Activated T-helper 1 cell treated with Interleukin-2 at 50 U/mL for 16 hours (primary cell): ENCODE data around the gene MYO5B.
A peak's percentile ranks its signal among the peaks of the same experiment; 100 is the strongest.
"Not testable (repeated sequence)": the region's sequence is repeated elsewhere in the genome, so short reads cannot be mapped to it uniquely, and the experiment has no call there.

ENCODE experiments used
- DNase-seq: peaks from one replicate; pipeline ENCODE4 v3.0.0-alpha.2; 2020; ENCODE audit warnings: low read depth

Gene MYO5B

DNA sequence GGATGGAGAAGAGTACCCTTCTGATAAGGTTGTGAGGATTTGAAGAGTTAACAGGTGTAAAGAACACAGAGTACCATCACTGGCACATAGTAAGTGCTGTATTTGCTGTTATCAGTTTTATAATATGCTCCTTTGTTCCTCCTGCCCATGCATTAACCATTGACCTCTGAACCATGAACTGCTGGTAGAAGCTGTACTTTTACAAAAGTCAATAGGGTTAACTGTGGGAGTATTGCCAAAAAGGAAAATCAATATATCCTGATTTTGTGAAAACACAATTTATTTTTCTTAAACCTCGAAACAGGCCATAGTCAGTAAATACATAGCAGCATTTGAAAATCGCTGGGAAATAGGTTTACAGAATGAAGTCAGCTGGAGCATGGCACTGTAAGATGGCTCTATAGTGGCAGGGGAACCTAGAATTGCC, 362.7 kb downstream of the MYO5B start:
- no peak for DNase-seq

DNA sequence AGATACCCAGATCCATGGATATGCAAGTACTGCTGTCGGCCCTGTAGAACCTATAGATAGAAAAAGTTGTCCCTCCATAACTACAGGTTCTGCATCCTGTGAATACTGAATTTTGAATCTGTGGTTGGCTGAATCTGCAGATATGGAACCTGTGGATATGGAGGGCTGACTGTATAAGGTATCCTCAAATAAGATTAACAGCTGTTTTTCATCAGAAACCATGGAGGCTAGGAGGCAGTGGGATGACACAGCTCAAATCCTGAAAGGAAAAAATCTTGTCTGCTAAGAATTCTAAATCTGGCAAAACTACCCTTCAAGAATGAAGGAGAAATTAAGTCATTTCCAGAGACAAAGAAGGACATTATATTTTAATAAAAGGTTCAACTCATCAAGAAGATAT, 367.0 kb downstream of the MYO5B start:
- DNase-seq, result no peak

DNA sequence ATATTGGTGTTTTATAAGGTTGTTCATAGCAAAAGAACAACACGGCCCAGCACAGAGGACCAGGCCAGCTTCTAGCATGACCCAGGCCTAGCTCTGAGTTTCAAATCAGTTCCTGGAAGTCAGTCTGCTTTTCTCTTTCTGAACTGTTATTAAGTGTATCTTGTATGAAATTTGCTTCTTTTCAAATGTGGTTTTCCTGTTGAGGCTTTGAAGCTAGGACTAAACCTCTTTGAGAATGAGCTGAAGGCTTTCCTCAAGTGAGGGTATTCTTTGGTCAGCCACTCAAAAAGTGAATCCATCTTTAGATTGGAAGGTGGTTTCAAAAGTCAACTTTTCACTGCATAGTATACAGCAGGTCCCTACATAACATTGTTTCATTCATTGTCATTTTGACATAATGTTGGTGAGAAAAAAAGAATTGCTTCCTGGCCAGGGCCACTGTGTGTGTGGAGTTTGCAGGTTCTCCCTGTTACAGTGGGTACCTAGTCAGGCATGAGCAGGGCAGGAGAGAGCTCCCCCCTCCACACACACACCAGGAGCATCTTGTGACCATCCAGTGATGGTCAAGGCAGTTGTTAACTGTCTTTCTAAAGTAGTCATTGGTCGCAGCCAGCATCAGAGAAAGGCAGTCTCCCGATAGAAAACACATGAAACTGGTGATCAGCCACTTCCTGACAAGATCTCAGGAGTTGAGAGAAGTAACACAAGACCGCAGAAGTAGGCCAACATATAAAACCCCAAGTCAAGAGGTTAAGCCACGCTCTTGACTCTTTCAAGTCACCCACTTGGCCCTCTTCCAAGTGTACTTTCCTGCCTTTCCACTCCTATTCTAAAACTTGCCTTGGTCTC, 374.9 kb downstream of the MYO5B start:
- peak; percentile 22 for DNase-seq

DNA sequence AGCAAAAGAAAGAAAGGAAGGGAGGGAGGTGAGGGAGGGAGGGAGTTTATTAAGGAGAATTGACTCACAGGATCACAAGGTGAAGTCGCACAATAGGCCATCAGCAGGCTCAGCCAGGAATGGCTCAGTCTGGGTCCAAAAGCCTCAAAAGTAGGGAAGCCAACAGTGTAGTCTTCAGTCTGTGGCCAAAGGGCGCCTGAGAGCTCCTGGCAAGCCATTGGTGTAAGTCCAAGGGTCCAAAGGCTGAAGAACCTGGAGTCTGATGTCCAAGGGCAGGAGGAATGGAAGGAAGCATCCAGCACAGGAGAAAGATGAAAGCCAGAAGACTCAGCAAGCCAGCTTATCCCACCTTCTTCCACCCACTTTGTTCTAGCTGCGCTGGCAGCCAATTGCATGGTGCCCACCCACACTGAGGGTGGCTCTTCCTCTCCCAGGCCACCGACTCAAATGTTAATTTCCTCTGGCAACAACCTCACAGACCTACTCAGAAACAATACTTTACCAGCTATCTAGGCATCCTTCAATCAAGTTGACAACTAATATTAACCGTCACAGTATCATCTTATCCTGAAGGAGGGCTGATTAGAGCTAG, 375.8 kb downstream of the MYO5B start:
- no peak for DNase-seq

DNA sequence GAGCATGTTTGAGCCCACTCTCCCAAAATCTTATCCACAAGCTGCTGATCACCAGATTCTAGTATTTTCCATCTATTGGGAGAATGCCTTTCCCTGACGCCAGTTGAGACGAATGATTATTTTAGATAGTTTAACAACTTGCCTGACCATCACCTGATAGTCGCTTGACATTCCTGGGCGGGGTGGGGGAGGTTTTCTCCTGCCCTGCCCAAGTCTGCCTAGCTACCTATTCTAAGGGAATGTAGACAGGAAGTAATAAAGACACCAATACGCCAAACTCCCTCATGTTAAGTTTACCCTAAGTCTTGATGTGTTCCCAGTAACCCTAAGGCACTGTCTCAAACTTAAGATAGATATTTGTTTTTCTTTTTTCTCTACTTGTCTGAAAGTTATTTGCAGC, 377.0 kb downstream of the MYO5B start:
- DNase-seq, result no peak

DNA sequence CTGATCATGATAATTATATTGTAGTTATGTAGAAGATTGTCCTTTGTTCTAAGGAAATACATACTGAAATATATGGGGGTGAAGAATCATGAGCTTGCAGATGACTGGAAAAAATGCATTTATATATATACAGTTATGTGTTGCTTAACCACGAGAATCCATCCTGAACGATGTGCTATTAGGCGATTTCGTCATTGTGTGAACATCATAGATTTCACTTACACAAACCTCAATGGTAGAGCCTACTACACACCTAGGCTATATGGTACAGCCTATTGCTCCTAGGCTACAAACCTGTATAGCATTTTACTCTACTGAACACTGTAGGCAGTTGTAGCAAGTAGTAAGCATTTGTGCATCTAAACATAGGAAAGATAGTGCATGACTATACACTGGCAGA, 379.0 kb downstream of the MYO5B start:
- DNase-seq, result no peak

DNA sequence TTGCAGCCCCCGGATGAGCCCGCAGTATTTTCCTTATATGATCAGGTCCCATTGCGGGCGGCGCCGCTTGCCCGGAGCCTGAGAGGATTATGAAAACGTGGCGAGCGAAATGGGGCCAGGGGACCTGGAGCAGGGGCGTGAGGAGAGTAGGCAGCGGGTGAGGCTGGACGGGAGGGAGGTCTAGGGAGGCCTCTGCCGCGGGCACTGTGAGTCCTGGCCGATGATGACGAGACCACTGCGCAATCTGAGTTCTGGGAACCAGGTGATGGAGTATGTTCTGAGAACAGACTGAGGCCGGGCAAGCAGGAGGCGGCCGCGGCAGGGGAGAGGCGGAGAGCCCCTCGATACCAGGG, 380.8 kb downstream of the MYO5B start:
- no peak for DNase-seq

DNA sequence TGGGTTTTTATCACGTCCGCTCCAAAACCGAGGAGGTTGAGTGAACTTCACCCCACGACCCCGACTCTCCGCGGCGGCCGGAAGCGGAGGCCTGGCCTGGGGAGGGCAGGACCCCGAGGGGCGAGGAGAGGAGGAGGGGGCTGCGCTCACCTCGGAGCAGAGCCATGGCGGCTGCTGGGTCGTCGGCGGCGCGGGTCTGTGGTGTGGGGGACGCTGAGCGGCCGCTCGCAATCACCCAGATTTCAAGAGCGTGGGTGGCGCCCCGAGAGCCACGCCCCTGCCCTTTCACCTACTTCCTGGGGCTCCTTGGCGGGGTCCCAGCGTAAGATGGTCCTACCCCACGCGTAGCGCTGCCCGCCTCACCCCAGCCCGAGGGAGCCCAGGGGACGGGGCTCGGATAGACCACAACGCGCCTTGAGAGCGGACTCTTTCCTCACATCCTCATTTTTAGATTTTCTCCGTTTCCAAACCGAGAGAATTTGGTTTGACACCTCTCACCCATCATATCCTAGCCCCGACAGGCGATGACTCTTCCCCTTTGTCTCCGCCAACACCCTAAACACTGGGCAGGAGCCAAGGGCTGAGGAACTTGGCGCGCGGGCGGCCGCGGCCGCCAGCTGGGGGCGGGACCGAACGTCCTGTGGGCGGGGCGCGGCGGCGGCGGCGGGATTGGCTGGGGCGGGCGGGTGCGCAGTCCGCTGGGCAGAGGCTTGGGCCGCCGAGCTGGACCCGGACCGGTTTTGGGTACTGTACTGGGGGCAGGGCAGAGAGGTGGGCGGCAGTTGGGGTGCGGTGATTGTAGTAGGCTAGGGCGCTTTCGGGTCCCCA, 381.4 kb downstream of the MYO5B start, which contains the start of gene ACAA2:
Gene ACAA2, minus strand, starts transcription at position 215 of the 828 bp plus-strand sequence. Its CDS starts 49 bp downstream, at position 166.
- peak; percentile 75 for DNase-seq

DNA sequence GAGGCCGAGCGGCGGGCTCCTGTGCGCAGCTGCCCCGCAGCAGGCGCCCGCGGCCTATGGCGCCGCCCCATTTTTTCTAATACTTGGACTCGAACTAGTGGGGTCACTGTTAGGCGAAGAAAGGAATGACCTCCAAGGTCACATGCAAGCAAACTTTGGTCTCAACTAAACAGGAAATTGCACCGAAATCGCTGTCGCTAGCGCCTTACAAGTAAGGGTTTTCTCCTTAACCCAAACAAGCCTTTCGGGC, 382.0 kb downstream of the MYO5B start:
- DNase-seq, result no peak

DNA sequence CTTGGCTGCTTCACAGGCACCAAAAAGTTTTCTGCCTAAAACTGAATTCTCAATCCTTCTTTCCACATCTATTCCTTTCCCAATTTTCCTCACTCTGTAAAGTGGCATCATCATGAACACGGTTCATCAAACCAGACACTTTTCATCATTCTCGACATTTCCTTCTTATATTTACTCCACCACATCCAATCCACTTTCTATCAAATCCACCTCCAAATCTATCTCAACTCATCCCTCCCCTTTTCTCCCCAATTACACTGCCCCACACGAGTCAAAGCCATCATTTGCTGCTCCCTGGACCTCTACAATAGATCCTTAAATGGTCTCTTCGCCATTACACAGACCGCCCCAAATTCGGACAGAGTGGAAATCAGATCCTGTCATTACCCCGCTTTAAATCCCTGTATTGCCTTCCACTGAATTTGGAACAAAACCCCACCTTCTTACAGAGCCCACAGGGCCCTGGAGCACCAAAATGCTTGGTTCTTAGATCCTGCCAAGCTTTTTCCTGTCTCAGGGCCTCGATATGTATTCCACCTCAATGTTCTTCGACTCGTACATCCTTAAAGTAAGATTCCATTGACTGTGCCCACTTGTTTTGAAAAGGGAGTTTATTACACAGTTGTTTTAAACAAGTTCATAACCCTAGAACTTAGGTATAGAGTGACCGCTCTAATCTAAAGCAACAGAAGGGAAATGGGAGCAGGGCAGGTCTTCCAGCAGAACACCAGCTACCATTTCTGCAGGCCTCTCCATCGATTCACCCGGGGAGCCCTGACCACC, 382.5 kb downstream of the MYO5B start:
- no peak for DNase-seq

DNA sequence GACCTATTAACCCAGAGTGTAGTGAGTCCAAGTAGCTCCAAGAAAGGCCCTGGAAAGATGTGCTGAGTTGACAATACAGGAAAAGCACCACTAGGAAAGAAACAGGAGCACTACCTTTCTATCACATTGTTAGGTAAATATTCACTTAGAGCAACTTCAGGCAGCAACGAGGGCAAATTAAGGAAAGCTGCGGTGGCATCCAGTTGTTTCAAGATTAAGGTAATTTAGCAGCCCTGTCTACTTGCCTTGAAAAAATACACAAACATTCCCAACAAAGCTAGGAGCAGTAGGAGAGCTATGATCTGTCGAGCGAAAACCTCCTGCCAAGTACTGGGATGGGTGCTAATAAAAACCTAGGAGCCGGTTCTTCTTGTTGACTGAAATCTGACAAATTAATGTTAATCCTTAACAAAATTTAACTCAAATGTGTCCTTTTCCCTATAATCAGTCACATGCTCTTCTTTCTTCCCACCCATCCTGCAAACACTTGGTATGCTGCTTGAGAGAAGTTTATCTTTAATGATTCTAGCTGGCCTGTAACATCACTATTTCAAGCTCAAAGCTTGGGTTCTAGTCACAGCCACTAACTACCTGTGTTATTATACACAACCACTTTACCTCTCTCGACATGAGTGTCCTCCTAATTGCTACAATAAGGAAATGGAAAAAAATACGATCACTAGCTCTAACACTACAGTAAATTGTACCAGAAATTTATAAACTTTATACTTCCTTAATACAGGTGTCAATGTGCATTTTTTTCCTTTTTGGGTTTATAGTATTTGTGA, 383.6 kb downstream of the MYO5B start:
- no peak for DNase-seq

DNA sequence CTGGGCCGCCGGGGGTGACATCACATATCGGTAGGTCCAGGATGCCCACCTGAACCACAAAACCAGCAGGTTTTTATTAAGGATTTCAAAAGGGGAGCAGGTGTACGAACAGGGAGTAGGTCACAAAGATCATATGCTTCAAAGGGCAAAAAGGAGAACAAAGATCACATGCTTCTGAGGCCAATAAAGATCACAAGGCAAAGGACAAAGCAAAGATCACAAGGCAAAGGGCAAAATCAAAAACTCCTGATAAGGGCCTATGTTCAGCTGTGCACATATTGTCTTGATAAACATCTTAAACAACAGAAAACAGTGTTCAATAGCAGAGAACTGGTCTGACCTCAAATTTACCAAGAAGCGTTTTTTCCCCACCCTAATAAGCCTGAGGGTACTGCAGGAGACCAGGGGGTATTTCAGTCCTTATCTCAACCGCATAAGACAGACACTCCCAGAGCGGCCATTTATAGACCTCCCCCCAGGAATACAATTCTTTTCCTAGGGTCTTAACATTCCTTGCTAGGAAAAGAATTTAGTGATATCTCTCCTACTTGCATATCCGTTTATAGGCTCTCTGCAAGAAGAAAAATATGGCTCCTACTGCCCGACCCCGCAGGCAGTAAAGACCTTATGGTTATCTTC, 386.3 kb downstream of the MYO5B start:
- DNase-seq, result not testable (repeated sequence)

DNA sequence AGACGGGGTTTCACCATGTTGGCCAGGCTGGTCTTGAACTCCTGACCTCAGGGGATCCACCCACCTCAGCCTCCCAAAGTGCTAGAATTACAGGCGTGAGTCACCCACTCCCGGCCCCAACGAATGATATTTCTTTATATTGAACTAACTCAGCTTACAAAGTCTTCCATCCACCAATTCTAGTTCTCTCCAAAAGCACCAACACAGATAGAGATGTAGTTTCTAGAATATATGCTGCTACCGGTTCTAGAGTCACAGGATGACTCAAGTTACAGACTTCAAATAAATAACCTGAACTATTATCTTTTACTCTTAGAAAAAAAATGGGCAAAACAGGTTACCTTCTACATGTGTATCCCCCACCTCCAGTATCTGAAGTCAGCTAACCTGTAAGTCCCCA, 390.9 kb downstream of the MYO5B start:
- DNase-seq, result no peak

DNA sequence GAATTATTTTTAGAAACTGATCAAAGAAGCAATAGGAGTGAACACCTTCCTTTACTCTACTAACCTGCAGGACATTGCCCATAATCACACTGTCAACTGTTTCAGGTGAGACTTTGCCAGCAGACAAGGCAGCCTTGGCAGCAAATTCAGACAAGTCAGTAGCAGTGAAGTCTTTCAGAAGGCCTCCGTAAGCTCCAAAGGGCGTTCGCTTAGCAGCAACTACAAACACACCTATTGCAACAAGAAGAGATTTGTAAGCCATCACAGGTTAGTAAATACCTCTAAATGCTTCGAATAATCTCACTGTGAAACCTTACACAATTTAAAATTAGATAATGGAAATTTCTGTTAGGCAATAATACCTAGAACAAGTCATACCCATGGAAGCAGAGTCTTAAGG, 392.3 kb downstream of the MYO5B start:
- DNase-seq, result no peak

DNA sequence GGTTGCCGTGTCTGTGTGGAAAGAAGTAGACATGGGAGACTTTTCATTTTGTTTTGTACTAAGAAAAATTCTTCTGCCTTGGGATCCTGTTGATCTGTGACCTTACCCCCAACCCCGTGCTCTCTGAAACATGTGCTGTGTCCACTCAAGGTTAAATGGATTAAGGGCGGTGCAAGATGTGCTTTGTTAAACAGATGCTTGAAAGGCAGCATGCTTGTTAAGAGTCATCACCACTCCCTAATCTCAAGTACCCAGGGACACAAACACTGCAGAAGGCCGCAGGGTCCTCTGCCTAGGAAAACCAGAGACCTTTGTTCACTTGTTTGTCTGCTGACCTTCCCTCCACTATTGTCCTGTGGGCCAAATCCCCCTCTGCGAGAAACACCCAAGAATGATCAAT, 394.5 kb downstream of the MYO5B start:
- DNase-seq, result not testable (repeated sequence)

DNA sequence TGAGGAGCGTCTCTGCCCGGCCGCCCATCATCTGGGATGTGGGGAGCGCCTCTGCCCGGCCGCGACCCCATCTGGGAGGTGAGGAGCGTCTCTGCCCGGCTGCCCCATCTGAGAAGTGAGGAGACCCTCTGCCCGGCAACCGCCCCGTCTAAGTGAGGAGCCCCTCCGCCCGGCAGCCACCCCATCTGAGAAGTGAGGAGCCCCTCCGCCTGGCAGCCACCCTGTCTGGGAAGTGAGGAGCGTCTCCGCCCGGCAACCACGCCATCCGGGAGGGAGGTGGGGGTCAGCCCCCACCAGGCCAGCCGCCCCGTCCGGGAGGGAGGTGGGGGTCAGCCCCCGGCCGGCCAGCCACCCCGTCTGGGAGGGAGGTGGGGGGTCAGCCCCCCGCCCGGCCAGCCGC, 395.1 kb downstream of the MYO5B start:
- not testable (repeated sequence) for DNase-seq

DNA sequence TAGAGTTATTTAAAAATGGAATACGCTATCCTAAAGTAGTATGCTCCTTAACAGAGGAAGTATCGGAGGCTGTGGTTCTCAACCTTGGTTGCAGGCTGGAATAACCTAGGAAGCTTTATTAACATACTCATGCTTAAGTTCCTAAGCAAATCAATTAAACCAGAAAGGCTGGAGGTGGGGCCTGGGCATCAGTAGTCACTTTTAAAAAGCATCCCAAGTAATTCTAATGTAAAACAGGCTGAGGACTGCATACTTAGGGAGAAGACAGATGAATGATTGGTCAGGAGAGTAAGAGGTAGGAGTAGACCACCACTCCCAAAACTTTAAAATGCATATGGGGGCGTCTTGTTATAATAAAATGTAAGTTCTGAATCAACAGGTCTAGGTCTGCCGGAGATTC, 396.9 kb downstream of the MYO5B start:
- no peak for DNase-seq

DNA sequence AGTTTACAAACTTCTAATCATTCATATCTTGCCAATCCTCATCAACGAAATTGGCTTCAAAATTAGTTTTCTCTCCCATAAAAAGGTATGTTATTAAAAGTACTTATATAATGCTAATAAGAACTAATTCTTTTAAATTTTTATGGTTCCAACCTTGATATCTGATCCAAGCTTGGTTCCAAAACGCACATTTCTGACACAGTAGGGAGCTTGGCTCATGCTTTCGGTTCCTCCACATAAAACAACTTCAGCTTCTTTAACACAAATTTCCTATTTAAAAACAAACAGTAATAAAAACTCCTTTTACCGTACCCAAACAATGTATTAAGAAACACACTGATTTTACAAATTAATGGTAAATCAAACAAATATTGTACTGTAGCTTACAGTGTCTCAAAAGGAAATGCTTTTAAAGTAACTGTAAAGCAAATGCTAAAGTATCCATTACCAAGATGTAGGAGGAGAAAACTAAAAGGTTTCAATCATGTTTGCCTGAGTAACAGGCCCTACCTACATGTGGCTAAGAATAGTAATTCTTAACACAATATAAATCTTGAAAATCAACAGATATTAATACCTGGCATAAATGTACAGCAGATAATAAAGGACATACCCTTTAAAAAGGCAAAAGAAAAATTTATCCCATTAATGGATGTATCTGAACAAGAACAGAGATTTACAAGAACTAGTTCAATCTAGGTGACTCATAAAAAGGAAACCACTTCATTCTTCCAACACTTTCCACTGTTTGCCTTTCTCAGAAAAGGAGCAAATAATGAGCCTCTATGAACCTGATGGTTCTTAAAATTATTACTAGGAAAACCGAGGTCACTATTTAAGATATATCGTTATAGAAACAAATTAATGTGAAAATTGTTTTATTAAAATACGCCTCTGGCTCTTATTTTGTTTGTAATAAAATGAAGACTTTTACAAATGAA, 399.1 kb downstream of the MYO5B start:
- DNase-seq, result no peak

DNA sequence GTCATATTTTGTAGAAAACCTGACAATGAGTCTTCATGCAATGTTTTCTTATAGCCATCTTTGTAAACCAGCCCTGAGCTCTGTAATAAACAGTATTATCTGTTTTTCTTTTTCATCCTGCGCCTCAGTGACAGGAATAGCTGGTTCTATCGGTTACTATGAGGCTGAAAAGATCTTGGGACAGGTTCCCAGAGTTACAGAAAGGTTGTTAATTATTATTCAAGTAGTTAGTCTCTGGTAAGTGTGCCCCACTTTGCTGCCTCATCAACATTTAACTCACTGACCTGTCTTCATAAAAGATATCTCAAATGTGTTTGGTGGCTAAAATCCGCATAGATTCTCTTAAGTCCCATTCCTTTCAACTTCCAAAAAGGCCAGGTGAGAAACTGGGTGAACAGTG, 400.2 kb downstream of the MYO5B start:
- no peak for DNase-seq
